Activated CD8-positive, alpha-beta memory T cell treated with anti-CD3 and anti-CD28 coated beads, Interleukin-2, amount 50 U/mL, for 24 hours (primary cell): ENCODE results near the gene LPCAT3.
A peak's percentile ranks its signal among the peaks of the same experiment; 100 is the strongest.

Source experiments
- DNase-seq: peaks from one replicate; pipeline ENCODE4 v3.0.0-alpha.2; 2020; ENCODE audit errors: extremely low read depth

The LPCAT3 gene

GRCh38 chr12:6937481-6938352 is 80.6 kb downstream of the LPCAT3 start:
- DNase-seq = peak; percentile 87

- no peak for DNase-seq
Observed at GRCh38 chr12:6936636-6937480, 81.4 kb downstream of the LPCAT3 start.

- DNase-seq = no peak
Observed at GRCh38 chr12:6936194-6936635, 82.1 kb downstream of the LPCAT3 start.

GRCh38 chr12:6935371-6936193 is 82.7 kb downstream of the LPCAT3 start:
- DNase-seq = no peak

- DNase-seq = no peak
Observed at GRCh38 chr12:6934110-6934509, 84.2 kb downstream of the LPCAT3 start.

- no peak for DNase-seq
Observed at GRCh38 chr12:6932766-6933165, 85.5 kb downstream of the LPCAT3 start.

- no peak for DNase-seq
Observed at GRCh38 chr12:6929466-6930452, 88.5 kb downstream of the LPCAT3 start.

GRCh38 chr12:6928703-6929407 is 89.4 kb downstream of the LPCAT3 start:
- DNase-seq = no peak

- no peak for DNase-seq
Observed at GRCh38 chr12:6928022-6928702, 90.1 kb downstream of the LPCAT3 start.

- DNase-seq = no peak
Observed at GRCh38 chr12:6927379-6928021, 90.8 kb downstream of the LPCAT3 start, which contains the start of gene ATN1. TSS of gene ATN1 (plus strand) at chr12:6927959. CDS start at chr12:6934002, 6,043 bp downstream.
